DND-41 (cell line): Measurements from ENCODE around the gene SPTBN4.

Experiments used
- ATAC-seq: fragments of 200-7000 bp; cut with Tn5 transposase; 3 replicates; pipeline ENCODE4 v1.9.1; 2021; ENCODE audit warnings: low read depth; ENCODE audit not compliant: insufficient read depth
- DNase-seq: peaks from one replicate; pipeline ENCODE4 v3.0.0-alpha.2; 2020
- H2AFZ ChIP-seq: 2 replicates; pipeline ENCODE4 v1.6.0; 2012; ENCODE audit warnings: low read depth, low read length
- H3K27ac ChIP-seq: 2 replicates; pipeline ENCODE4 v1.5.1; 2012; ENCODE audit warnings: low read length, inconsistent platforms
- H3K27me3 ChIP-seq: fragments of 200-600 bp; sonication (generic); 2 replicates; pipeline ENCODE4 v1.6.0; 2012; ENCODE audit warnings: low read length, mild to moderate bottlenecking, inconsistent platforms; ENCODE audit not compliant: insufficient read depth, poor library complexity
- H3K36me3 ChIP-seq: 2 replicates; pipeline ENCODE4 v1.5.1; 2012; ENCODE audit warnings: low read length, inconsistent platforms; ENCODE audit not compliant: insufficient read depth
- H3K4me1 ChIP-seq: 2 replicates; pipeline ENCODE4 v1.5.1; 2012; ENCODE audit warnings: mild to moderate bottlenecking, low read length; ENCODE audit not compliant: insufficient read depth
- H3K4me2 ChIP-seq: 2 replicates; pipeline ENCODE4 v1.6.0; 2012; ENCODE audit warnings: mild to moderate bottlenecking, moderate library complexity, low read length, inconsistent platforms; ENCODE audit not compliant: insufficient read depth
- H3K4me3 ChIP-seq, 2 experiments: fragments of 200-600 bp in 1 of 2; shearing (Covaris generic) in 1 of 2; 2 replicates each; pipeline ENCODE4 v1.5.1; 2012 to 2016; ENCODE audit warnings: inconsistent platforms in 2 of 2, low read length in 2 of 2, mild to moderate bottlenecking in 2 of 2, low read depth in 1 of 2, moderate library complexity in 1 of 2
- H3K79me2 ChIP-seq: 2 replicates; pipeline ENCODE4 v1.6.0; 2012; ENCODE audit warnings: low read length, inconsistent platforms; ENCODE audit not compliant: insufficient read depth
- H3K9ac ChIP-seq: 2 replicates; pipeline ENCODE4 v1.6.0; 2012; ENCODE audit warnings: low read depth, mild to moderate bottlenecking, inconsistent platforms, low read length, moderate library complexity
- H3K9me3 ChIP-seq: 2 replicates; pipeline ENCODE4 v1.5.1; 2012; ENCODE audit warnings: low read length, moderate library complexity, mild to moderate bottlenecking, inconsistent platforms; ENCODE audit not compliant: insufficient read depth, severe bottlenecking
- H4K20me1 ChIP-seq: 2 replicates; pipeline ENCODE4 v1.6.0; 2012; ENCODE audit warnings: low read length; ENCODE audit not compliant: insufficient read depth
- EZH2 ChIP-seq: IDR thresholded peaks from 3 replicates; pipeline ENCODE4 v1.6.1; 2012; ENCODE audit warnings: borderline replicate concordance, low read depth, mild to moderate bottlenecking, moderate library complexity, low read length, inconsistent platforms; ENCODE audit not compliant: severe bottlenecking
- TF ChIP-seq, protein P1 (sequence below): IDR thresholded peaks from 2 replicates; pipeline ENCODE4 v1.5.1; 2012; ENCODE audit warnings: borderline replicate concordance, low read length, moderate library complexity, mild to moderate bottlenecking; ENCODE audit not compliant: poor library complexity, severe bottlenecking; ENCODE audit errors: extremely low read depth

Gene SPTBN4

DNA sequence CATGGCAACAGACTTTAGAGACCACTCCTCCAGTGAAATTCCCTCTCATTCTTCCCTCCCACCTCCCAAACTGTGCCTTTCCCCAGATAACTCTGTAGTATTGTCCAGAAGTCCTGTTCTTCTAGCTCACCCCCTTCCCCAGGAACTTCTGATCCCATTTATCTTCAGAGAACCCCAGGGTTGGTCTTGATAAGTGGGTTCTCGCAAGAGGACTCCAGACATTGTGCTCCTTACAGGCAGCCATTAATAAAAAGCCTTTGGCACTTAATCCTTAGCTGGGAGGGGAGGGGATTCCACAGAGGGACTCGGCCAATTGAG is 136.2 kb downstream of the SPTBN4 start:
- DNase-seq (no peak), ATAC-seq (no peak)
- peak overlapping the region in 1 of 2 experiments; percentile 56; a peak in 1 of 4 replicates for H3K4me3 ChIP-seq
- TF ChIP-seq EZH2, result no peak
- TF ChIP-seq, protein P1, sequence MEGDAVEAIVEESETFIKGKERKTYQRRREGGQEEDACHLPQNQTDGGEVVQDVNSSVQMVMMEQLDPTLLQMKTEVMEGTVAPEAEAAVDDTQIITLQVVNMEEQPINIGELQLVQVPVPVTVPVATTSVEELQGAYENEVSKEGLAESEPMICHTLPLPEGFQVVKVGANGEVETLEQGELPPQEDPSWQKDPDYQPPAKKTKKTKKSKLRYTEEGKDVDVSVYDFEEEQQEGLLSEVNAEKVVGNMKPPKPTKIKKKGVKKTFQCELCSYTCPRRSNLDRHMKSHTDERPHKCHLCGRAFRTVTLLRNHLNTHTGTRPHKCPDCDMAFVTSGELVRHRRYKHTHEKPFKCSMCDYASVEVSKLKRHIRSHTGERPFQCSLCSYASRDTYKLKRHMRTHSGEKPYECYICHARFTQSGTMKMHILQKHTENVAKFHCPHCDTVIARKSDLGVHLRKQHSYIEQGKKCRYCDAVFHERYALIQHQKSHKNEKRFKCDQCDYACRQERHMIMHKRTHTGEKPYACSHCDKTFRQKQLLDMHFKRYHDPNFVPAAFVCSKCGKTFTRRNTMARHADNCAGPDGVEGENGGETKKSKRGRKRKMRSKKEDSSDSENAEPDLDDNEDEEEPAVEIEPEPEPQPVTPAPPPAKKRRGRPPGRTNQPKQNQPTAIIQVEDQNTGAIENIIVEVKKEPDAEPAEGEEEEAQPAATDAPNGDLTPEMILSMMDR, result no peak
- H3K27me3 ChIP-seq, result peaks cover 13% of the 10 kb centered on the region
- peaks cover 3% of the 10 kb centered on the region; the same call in 1 of the 2 replicates for H4K20me1 ChIP-seq
- no peaks in the 10 kb centered on the region for H3K36me3 ChIP-seq
- peaks cover 52% of the 10 kb centered on the region for H3K4me1 ChIP-seq
- no peak overlapping the region; the same call in 1 of the 2 replicates for H3K9ac ChIP-seq
- H3K9me3 ChIP-seq, result no peaks in the 10 kb centered on the region
- H3K79me2 ChIP-seq, result no peaks in the 10 kb centered on the region
- H2AFZ ChIP-seq, result no peak overlapping the region
- H3K4me2 ChIP-seq, result peak overlapping the region; percentile 87
- no peak overlapping the region for H3K27ac ChIP-seq

DNA sequence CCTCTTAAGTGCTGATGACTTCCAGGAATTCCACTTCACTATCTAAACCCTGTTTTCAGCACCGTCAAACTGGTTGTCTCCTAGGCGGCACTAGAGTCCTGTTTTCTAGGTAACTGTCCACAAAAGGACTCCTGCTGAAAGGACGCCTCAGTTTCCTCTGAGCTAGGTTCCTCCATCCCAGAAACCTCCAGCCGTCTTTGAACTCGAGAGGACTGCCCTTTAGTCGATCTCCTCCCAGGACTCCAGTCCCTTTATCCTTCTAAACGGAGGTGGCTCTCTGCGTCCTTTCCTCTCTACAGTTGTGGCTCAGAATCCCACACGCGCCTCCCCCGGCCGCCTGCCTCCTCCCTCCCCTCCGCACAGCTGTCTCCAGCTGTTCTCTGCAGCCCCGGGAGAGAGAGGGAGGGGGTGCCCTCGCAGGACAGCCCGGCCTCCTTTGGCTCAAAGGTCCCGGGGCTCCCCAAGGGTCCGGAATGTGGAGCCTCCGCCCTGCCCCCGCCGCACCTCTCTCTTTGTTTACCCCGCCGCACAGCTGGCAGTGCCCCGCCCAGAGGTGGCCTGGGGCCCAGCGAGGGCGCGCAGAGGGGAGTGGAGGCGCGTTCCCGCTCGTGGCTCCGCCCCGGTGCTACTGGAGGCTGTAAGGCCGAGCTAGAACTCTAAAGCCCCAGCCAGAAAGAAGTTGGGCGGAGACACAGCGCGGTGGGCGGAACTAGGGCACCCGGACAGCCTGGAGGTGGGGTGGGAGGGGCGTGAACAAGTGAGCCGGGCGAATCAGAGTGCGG is 136.8 kb downstream of the SPTBN4 start:
- Histone ChIP-seq H3K27ac (no peak overlapping the region), H3K9ac (peak overlapping the region; percentile 27), H3K4me1 (peaks cover 47% of the 10 kb centered on the region), H3K9me3 (no peaks in the 10 kb centered on the region), H3K4me2 (peak overlapping the region; percentile 87), H3K79me2 (no peaks in the 10 kb centered on the region), H3K4me3 (peak overlapping the region in 1 of 2 experiments; percentile 56; a peak in 3 of 4 replicates), H3K36me3 (no peaks in the 10 kb centered on the region), H3K27me3 (peaks cover 13% of the 10 kb centered on the region), H4K20me1 (peaks cover 3% of the 10 kb centered on the region; the same call in 1 of the 2 replicates), H2AFZ (peak overlapping the region; percentile 58)
- TF ChIP-seq, protein P1, result no peak
- TF ChIP-seq EZH2, result no peak
- ATAC-seq (peak; percentile 87), DNase-seq (peak; percentile 98)

DNA sequence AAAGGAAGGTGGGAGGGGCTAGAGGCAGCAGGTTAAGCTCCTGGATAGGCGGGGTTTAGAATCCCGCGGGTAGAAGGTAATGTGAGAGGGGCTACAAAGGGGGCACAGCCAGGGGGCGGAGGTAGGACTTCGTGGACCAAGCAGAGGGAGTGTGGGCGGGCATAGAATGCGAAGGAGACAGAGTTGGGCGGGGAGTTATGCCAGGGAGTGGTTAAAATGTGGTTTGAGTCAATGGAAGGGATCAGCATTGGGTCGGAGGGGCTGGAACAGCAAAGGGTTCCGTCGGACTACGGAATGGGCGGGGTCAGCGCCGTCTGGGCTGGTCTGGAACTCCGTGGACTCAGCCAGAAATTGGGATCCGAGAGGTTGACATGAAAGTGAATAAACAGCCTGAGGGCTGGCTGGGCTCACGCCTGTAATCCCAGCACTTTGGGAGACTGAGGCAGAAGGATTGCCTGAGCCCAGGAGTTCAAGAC is 137.4 kb downstream of the SPTBN4 start:
- peaks cover 3% of the 10 kb centered on the region; the same call in 1 of the 2 replicates for H4K20me1 ChIP-seq
- H3K36me3 ChIP-seq, result no peaks in the 10 kb centered on the region
- no peak overlapping the region for H3K27ac ChIP-seq
- H3K4me3 ChIP-seq, result peak overlapping the region in 1 of 2 experiments; percentile 56; a peak in 2 of 4 replicates
- H3K9ac ChIP-seq, result no peak overlapping the region; the same call in 1 of the 2 replicates
- H3K79me2 ChIP-seq, result no peaks in the 10 kb centered on the region
- peaks cover 9% of the 10 kb centered on the region for H3K27me3 ChIP-seq
- H3K4me2 ChIP-seq, result peak overlapping the region; percentile 87
- peaks cover 42% of the 10 kb centered on the region for H3K4me1 ChIP-seq
- no peak for DNase-seq
- peak overlapping the region; percentile 58 for H2AFZ ChIP-seq
- TF ChIP-seq, protein P1, result peak; percentile 9
- no peak for TF ChIP-seq EZH2
- no peaks in the 10 kb centered on the region for H3K9me3 ChIP-seq
- no peak; the same call in 1 of the 3 replicates for ATAC-seq
